ENCODE results near the gene CPPED1.
"Not testable (repeated sequence)": the region's sequence is repeated elsewhere in the genome, so short reads cannot be mapped to it uniquely, and the experiment has no call there.

CPPED1 gene

GRCh38 chr16:12803203-12804093, at the start of gene CPPED1:
Gene CPPED1 (minus strand): TSS chr16:12803887. CDS start chr16:12803776, 111 bp downstream.
- Mint-ChIP-seq H3K27ac (peak within 1 kb of the TSS; percentile 89), H3K9me3 (no peaks in the 10 kb centered on the region), H3K4me3 (peak within 1 kb of the TSS; percentile 85), H3K27me3 (peaks cover 2% of the 10 kb centered on the region), H3K4me1 (ENCODE audit: low read depth) (peaks cover 62% of the 10 kb centered on the region), H3K36me3 (ENCODE audit: low read depth) (peaks cover 31% of the 10 kb centered on the region)
- intact Hi-C loops (cut with micrococcal nuclease) = loop anchor here (5.0 kb wide), 1 partner anchor 346 kb away; no protein-coding TSS in a partner anchor

GRCh38 chr16:12850186-12850585, 46.5 kb upstream of the CPPED1 start:
- intact Hi-C loops (cut with micrococcal nuclease) = no loop called here
- H3K36me3 Mint-ChIP-seq (ENCODE audit: low read depth) = no peaks in the 10 kb centered on the region

GRCh38 chr16:12846592-12846991, 42.9 kb upstream of the CPPED1 start:
- peaks cover 23% of the 10 kb centered on the region for H3K27me3 Mint-ChIP-seq
- H3K9me3 Mint-ChIP-seq = no peaks in the 10 kb centered on the region
- no peak overlapping the region for H3K4me3 Mint-ChIP-seq
- intact Hi-C loops (cut with micrococcal nuclease) = no loop called here
- H3K4me1 Mint-ChIP-seq (ENCODE audit: low read depth) = no peaks in the 10 kb centered on the region
- H3K27ac Mint-ChIP-seq = no peak overlapping the region
- no peaks in the 10 kb centered on the region for H3K36me3 Mint-ChIP-seq (ENCODE audit: low read depth)

More at GRCh38 chr16:12850186-12850585, 46.5 kb upstream of the CPPED1 start:
- Mint-ChIP-seq H3K9me3 (no peaks in the 10 kb centered on the region), H3K4me1 (ENCODE audit: low read depth) (no peaks in the 10 kb centered on the region), H3K4me3 (no peak overlapping the region), H3K27ac (no peak overlapping the region), H3K27me3 (peaks cover 16% of the 10 kb centered on the region)

- Mint-ChIP-seq H3K4me3 (no peak overlapping the region), H3K4me1 (ENCODE audit: low read depth) (no peaks in the 10 kb centered on the region), H3K9me3 (no peaks in the 10 kb centered on the region), H3K36me3 (ENCODE audit: low read depth) (no peaks in the 10 kb centered on the region), H3K27ac (no peak overlapping the region), H3K27me3 (peaks cover 14% of the 10 kb centered on the region)
- intact Hi-C loops (cut with micrococcal nuclease) = no loop called here
Measured at GRCh38 chr16:12845282-12845681, 41.6 kb upstream of the CPPED1 start.

GRCh38 chr16:12837756-12838155, 34.1 kb upstream of the CPPED1 start:
- intact Hi-C loops (cut with micrococcal nuclease) = no loop called here
- Mint-ChIP-seq H3K36me3 (ENCODE audit: low read depth) (no peaks in the 10 kb centered on the region), H3K4me3 (peak overlapping the region; percentile 28), H3K27me3 (peaks cover 8% of the 10 kb centered on the region), H3K9me3 (peaks cover 10% of the 10 kb centered on the region), H3K27ac (peak overlapping the region; percentile 46), H3K4me1 (ENCODE audit: low read depth) (peaks cover 10% of the 10 kb centered on the region)

- H3K36me3 Mint-ChIP-seq (ENCODE audit: low read depth) = no peaks in the 10 kb centered on the region
- H3K4me1 Mint-ChIP-seq (ENCODE audit: low read depth) = peaks cover 10% of the 10 kb centered on the region
- intact Hi-C loops (cut with micrococcal nuclease) = no loop called here
- H3K27ac Mint-ChIP-seq = peak overlapping the region; percentile 46
- H3K27me3 Mint-ChIP-seq = peaks cover 8% of the 10 kb centered on the region
- H3K9me3 Mint-ChIP-seq = peaks cover 10% of the 10 kb centered on the region
- peak overlapping the region; percentile 28 for H3K4me3 Mint-ChIP-seq
Measured at GRCh38 chr16:12837291-12837690, 33.6 kb upstream of the CPPED1 start.

GRCh38 chr16:12833926-12834325, 30.2 kb upstream of the CPPED1 start:
- peaks cover 18% of the 10 kb centered on the region for H3K4me1 Mint-ChIP-seq (ENCODE audit: low read depth)
- peaks cover 8% of the 10 kb centered on the region for H3K27me3 Mint-ChIP-seq
- peaks cover 10% of the 10 kb centered on the region for H3K9me3 Mint-ChIP-seq
- no peak overlapping the region for H3K27ac Mint-ChIP-seq
- intact Hi-C loops (cut with micrococcal nuclease) = no loop called here
- no peaks in the 10 kb centered on the region for H3K36me3 Mint-ChIP-seq (ENCODE audit: low read depth)
- H3K4me3 Mint-ChIP-seq = no peak overlapping the region

GRCh38 chr16:12829096-12829888, 25.6 kb upstream of the CPPED1 start:
- Mint-ChIP-seq H3K4me3 (no peak overlapping the region), H3K27ac (no peak overlapping the region), H3K4me1 (ENCODE audit: low read depth) (peaks cover 16% of the 10 kb centered on the region), H3K27me3 (peaks cover 3% of the 10 kb centered on the region), H3K9me3 (no peaks in the 10 kb centered on the region), H3K36me3 (ENCODE audit: low read depth) (no peaks in the 10 kb centered on the region)
- intact Hi-C loops (cut with micrococcal nuclease) = no loop called here

- Mint-ChIP-seq H3K4me3 (no peak overlapping the region), H3K36me3 (ENCODE audit: low read depth) (no peaks in the 10 kb centered on the region), H3K9me3 (no peaks in the 10 kb centered on the region), H3K4me1 (ENCODE audit: low read depth) (peaks cover 16% of the 10 kb centered on the region), H3K27me3 (peaks cover 3% of the 10 kb centered on the region), H3K27ac (no peak overlapping the region)
- intact Hi-C loops (cut with micrococcal nuclease) = no loop called here
Measured at GRCh38 chr16:12828206-12828605, 24.5 kb upstream of the CPPED1 start.

- Mint-ChIP-seq H3K9me3 (no peaks in the 10 kb centered on the region), H3K27ac (no peak overlapping the region), H3K27me3 (peaks cover 10% of the 10 kb centered on the region)
Measured at GRCh38 chr16:12826559-12826958, 22.9 kb upstream of the CPPED1 start.

GRCh38 chr16:12819126-12820117, 15.7 kb upstream of the CPPED1 start:
- Mint-ChIP-seq H3K27me3 (peaks cover 18% of the 10 kb centered on the region), H3K27ac (no peak overlapping the region)

More at GRCh38 chr16:12826559-12826958, 22.9 kb upstream of the CPPED1 start:
- Mint-ChIP-seq H3K36me3 (ENCODE audit: low read depth) (no peaks in the 10 kb centered on the region), H3K4me3 (no peak overlapping the region), H3K4me1 (ENCODE audit: low read depth) (peaks cover 16% of the 10 kb centered on the region)
- intact Hi-C loops (cut with micrococcal nuclease) = no loop called here

GRCh38 chr16:12818326-12818725, 14.6 kb upstream of the CPPED1 start:
- Mint-ChIP-seq H3K4me3 (no peak overlapping the region), H3K36me3 (ENCODE audit: low read depth) (no peaks in the 10 kb centered on the region), H3K27ac (peak overlapping the region; percentile 76), H3K9me3 (no peaks in the 10 kb centered on the region), H3K27me3 (peaks cover 18% of the 10 kb centered on the region), H3K4me1 (ENCODE audit: low read depth) (peaks cover 53% of the 10 kb centered on the region)
- intact Hi-C loops (cut with micrococcal nuclease) = loop anchor here (2.0 to 5.0 kb wide), 2 partner anchors 246 to 360 kb away; no protein-coding TSS in a partner anchor

More at GRCh38 chr16:12819126-12820117, 15.7 kb upstream of the CPPED1 start:
- Mint-ChIP-seq H3K9me3 (no peaks in the 10 kb centered on the region), H3K4me3 (no peak overlapping the region), H3K36me3 (ENCODE audit: low read depth) (no peaks in the 10 kb centered on the region), H3K4me1 (ENCODE audit: low read depth) (peaks cover 46% of the 10 kb centered on the region)
- intact Hi-C loops (cut with micrococcal nuclease) = loop anchor here (2.0 to 5.0 kb wide), 2 partner anchors 247 to 361 kb away; no protein-coding TSS in a partner anchor

GRCh38 chr16:12816791-12817214, 13.1 kb upstream of the CPPED1 start:
- not testable (repeated sequence) for H3K4me3 Mint-ChIP-seq, H3K9me3 Mint-ChIP-seq
- intact Hi-C loops (cut with micrococcal nuclease) = loop anchor here (1.0 to 5.0 kb wide), 2 partner anchors 16 to 245 kb away; no protein-coding TSS in a partner anchor

More at GRCh38 chr16:12816791-12817214, 13.1 kb upstream of the CPPED1 start:
- Mint-ChIP-seq H3K4me1 (ENCODE audit: low read depth) (peaks cover 64% of the 10 kb centered on the region), H3K27ac (peak overlapping the region; percentile 76), H3K27me3 (peaks cover 13% of the 10 kb centered on the region)
- H3K36me3 Mint-ChIP-seq (ENCODE audit: low read depth) = not testable (repeated sequence)
